Astrocyte (in vitro differentiated cells and primary cell): Measurements from ENCODE around the gene VAMP1.

ENCODE experiments used
- CTCF ChIP-seq: IDR thresholded peaks from 2 replicates; pipeline ENCODE4 v1.5.1; 2011; ENCODE audit warnings: low read depth, mild to moderate bottlenecking, inconsistent platforms, low read length, moderate library complexity; ENCODE audit not compliant: insufficient read depth
- EZH2 ChIP-seq: IDR thresholded peaks from 2 replicates; pipeline ENCODE4 v1.6.1; 2012; ENCODE audit warnings: mild to moderate bottlenecking, low read length, inconsistent platforms; ENCODE audit not compliant: insufficient read depth

- TF ChIP-seq CTCF (no peak), EZH2 (no peak)
These were observed 5.9 kb downstream of the VAMP1 start for GRCh38 chr12:6464531-6464930.
